ENCODE results near the gene YTHDC1. TPM values are rescaled to one million over a fixed set of nuclear protein-coding genes. Genes with fewer than 3 reads are reported as not detected.
A peak's percentile ranks its signal among the peaks of the same experiment; 100 is the strongest.

Gene YTHDC1
- total and polyA plus RNA-seq, 2 of the 13 experiments (the other 11 are each of a cell fraction or from before 2014, with no cell fraction given): 37.3 to 56.8 TPM

- peak; percentile 81 for TF ChIP-seq FOXP4 (CRISPR knock-in tag; IDR thresholded peaks at IDR 0.05)
- TF ChIP-seq CCDC6 (CRISPR knock-in tag; IDR thresholded peaks at IDR 0.05): no peak; the same call in 1 of the 2 replicates
- TF ChIP-seq GATAD1 (CRISPR knock-in tag; IDR thresholded peaks at IDR 0.05): peak; percentile 89
- TF ChIP-seq FOXO4 (CRISPR knock-in tag; conservative IDR thresholded peaks at IDR 0.05): no peak
- peak; percentile 89 for TF ChIP-seq GABPB1 (CRISPR knock-in tag; IDR thresholded peaks at IDR 0.05)
- 0 out of 2 replicates have a peak, but pooled peaks have one; percentile 16 for TF ChIP-seq ARHGAP35 (CRISPR knock-in tag; IDR thresholded peaks at IDR 0.05; ENCODE audit: borderline replicate concordance)
- TF ChIP-seq ZSCAN31 (CRISPR knock-in tag; IDR thresholded peaks at IDR 0.05; ENCODE audit: low read depth): peak; percentile 72; the same call in 1 of the 2 replicates
- TF ChIP-seq SNAPC4 (CRISPR knock-in tag; IDR thresholded peaks at IDR 0.05): no peak
- no peak for TF ChIP-seq ZNF468 (CRISPR knock-in tag; IDR thresholded peaks at IDR 0.05)
- TF ChIP-seq FIP1L1 (IDR thresholded peaks at IDR 0.05; ENCODE audit: borderline replicate concordance, insufficient read depth, low read depth, low read length): no peak
- peak; percentile 88; the same call in 1 of the 2 replicates for TF ChIP-seq DRAP1 (CRISPR knock-in tag; IDR thresholded peaks at IDR 0.05)
- 0 out of 2 replicates have a peak, but pooled peaks have one; percentile 7 for TF ChIP-seq ZNF773 (CRISPR knock-in tag; IDR thresholded peaks at IDR 0.05; ENCODE audit: borderline replicate concordance)
- TF ChIP-seq RBM39 (IDR thresholded peaks at IDR 0.05; ENCODE audit: low read depth, low read length, poor library complexity, severe bottlenecking): peak; percentile 89
- TF ChIP-seq ZBTB33 (CRISPR knock-in tag; IDR thresholded peaks at IDR 0.05): no peak
- TF ChIP-seq PLSCR1 (CRISPR knock-in tag; IDR thresholded peaks at IDR 0.05; ENCODE audit: borderline replicate concordance): no peak
Measured at GRCh38 chr4:68349649-68350360, at the start of gene YTHDC1 (continued).
